Nephron (organoid): ENCODE data around the gene OPA1.

Source experiments
- H3K27ac Mint-ChIP-seq, 3 experiments: 2 replicates each; pipeline ENCODE4 v1.8.0; 2020; ENCODE audit warnings: mixed read lengths in 3 of 3, mild to moderate bottlenecking in 2 of 3, moderate library complexity in 1 of 3
- H3K27me3 Mint-ChIP-seq: 2 replicates; pipeline ENCODE4 v1.8.0; 2021; ENCODE audit warnings: low read depth, mild to moderate bottlenecking, moderate library complexity, mixed read lengths
- H3K36me3 Mint-ChIP-seq: 2 replicates; pipeline ENCODE4 v1.8.0; 2020; ENCODE audit warnings: low read depth, mixed read lengths
- H3K4me1 Mint-ChIP-seq: 2 replicates; pipeline ENCODE4 v1.8.0; 2020; ENCODE audit warnings: mixed read lengths
- H3K4me3 Mint-ChIP-seq, 3 experiments: 2 replicates each; pipeline ENCODE4 v1.8.0; 2020; ENCODE audit warnings: mild to moderate bottlenecking in 3 of 3, mixed read lengths in 3 of 3, moderate library complexity in 2 of 3
- H3K9me3 Mint-ChIP-seq: 2 replicates; pipeline ENCODE4 v1.8.0; 2020; ENCODE audit warnings: mixed read lengths
- TF ChIP-seq, protein P1 (sequence below), 3 experiments: fragments of 200-600 bp; sonication (generic); IDR thresholded peaks; one replicate each; pipeline ENCODE4 v1.5.0; 2021; ENCODE audit warnings: antibody characterized with exemption in 3 of 3; ENCODE audit not compliant: unreplicated experiment in 3 of 3

The OPA1 gene

GRCh38 chr3:193614430-193614829, 21.4 kb downstream of the OPA1 start:
- Mint-ChIP-seq H3K27ac (no peak overlapping the region), H3K27me3 (no peaks in the 10 kb centered on the region), H3K9me3 (peaks cover 17% of the 10 kb centered on the region), H3K36me3 (peaks cover 78% of the 10 kb centered on the region), H3K4me1 (no peaks in the 10 kb centered on the region), H3K4me3 (no peak overlapping the region)
- TF ChIP-seq, protein P1, sequence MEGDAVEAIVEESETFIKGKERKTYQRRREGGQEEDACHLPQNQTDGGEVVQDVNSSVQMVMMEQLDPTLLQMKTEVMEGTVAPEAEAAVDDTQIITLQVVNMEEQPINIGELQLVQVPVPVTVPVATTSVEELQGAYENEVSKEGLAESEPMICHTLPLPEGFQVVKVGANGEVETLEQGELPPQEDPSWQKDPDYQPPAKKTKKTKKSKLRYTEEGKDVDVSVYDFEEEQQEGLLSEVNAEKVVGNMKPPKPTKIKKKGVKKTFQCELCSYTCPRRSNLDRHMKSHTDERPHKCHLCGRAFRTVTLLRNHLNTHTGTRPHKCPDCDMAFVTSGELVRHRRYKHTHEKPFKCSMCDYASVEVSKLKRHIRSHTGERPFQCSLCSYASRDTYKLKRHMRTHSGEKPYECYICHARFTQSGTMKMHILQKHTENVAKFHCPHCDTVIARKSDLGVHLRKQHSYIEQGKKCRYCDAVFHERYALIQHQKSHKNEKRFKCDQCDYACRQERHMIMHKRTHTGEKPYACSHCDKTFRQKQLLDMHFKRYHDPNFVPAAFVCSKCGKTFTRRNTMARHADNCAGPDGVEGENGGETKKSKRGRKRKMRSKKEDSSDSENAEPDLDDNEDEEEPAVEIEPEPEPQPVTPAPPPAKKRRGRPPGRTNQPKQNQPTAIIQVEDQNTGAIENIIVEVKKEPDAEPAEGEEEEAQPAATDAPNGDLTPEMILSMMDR (IDR thresholded peaks at IDR 0.05; ENCODE audit: unreplicated experiment in 3 of 3) = no peak

DNA sequence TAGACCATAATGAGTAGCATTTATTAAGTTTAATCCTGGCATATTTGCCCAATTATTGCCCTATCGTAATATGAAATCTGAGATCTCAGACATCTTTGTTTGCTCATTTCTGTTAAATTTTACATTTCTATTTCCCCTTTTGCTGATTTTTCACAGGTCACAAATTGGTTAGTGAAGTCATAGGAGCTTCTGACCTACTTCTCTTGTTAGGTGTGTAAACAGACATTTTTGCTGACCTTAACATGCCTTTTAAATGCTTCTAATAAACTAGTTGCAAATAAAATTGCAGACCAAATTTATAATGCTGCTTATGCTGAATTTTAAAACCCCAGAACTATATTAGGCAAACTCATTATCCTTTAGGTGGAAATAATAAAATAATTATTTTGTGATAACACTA, 24.6 kb downstream of the OPA1 start:
- Mint-ChIP-seq H3K27me3 (no peaks in the 10 kb centered on the region), H3K4me3 (no peak overlapping the region), H3K36me3 (peaks cover 66% of the 10 kb centered on the region), H3K9me3 (peaks cover 3% of the 10 kb centered on the region), H3K4me1 (no peaks in the 10 kb centered on the region), H3K27ac (no peak overlapping the region)
- TF ChIP-seq, protein P1 (IDR thresholded peaks at IDR 0.05; ENCODE audit: unreplicated experiment in 3 of 3) = no peak

DNA sequence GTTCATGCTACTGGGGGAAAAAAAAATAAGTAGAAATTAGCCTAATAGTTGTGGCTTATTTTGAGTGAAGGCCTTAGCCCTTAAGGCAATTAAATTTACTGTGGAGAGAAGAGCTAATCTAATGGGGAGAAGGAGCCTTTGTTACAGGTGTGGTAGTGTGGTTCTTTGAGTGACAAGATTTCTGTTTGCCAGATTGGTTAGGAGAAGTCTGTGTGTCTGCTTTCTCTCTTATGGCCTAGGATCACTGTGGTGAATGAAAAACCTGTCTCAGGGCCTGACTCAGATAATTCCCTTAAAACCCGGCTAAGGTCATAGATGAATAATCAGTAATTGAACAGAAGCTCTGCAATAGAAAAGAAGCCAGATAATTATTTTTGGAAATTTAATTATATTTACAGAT, 27.0 kb downstream of the OPA1 start:
- no peaks in the 10 kb centered on the region for H3K27me3 Mint-ChIP-seq
- no peak overlapping the region for H3K4me3 Mint-ChIP-seq
- no peaks in the 10 kb centered on the region for H3K9me3 Mint-ChIP-seq
- no peaks in the 10 kb centered on the region for H3K4me1 Mint-ChIP-seq
- H3K27ac Mint-ChIP-seq = no peak overlapping the region
- peaks cover 58% of the 10 kb centered on the region for H3K36me3 Mint-ChIP-seq
- TF ChIP-seq, protein P1 (IDR thresholded peaks at IDR 0.05; ENCODE audit: unreplicated experiment in 3 of 3) = no peak

DNA sequence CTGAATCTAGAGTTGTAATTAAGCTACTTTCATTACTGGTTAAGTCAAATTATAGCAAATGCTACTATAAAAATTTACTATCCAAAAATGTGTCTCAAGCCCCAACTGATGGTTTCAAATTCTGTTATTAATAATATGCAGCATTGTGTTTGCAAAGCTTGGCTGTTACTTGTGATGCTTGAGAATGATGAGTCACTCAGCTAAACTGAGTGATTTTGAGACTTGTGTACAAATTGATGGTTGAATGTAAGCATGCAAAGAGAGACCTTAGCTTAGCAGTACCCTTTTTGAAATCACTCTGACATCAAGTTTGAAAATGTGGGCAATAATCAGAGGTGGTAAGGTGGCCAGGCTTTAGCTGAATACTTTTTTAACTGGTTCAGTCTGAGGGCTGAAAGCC, 27.6 kb downstream of the OPA1 start:
- Mint-ChIP-seq H3K4me3 (no peak overlapping the region), H3K36me3 (peaks cover 52% of the 10 kb centered on the region), H3K27me3 (no peaks in the 10 kb centered on the region), H3K4me1 (no peaks in the 10 kb centered on the region), H3K27ac (no peak overlapping the region), H3K9me3 (no peaks in the 10 kb centered on the region)
- TF ChIP-seq, protein P1 (IDR thresholded peaks at IDR 0.05; ENCODE audit: unreplicated experiment in 3 of 3) = no peak

DNA sequence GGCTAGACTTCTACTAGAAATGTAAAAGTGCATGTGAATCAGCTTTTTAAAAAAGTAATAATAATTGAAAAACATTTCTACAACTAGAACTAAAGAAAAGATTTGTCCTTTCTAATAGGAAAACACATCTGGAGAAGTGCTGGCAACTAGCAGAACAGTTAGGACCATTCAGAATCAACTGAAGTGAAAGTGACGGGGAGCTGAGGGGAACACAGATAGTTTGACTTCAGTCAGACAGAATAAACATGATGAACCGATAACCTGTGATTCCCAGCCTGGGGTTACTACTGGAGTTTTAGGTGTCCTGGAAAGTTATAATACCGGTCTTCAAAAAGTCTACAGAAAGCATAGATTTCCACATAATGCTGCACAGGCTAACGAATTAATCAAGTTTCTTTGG, 28.1 kb downstream of the OPA1 start:
- Mint-ChIP-seq H3K9me3 (no peaks in the 10 kb centered on the region), H3K27ac (no peak overlapping the region), H3K4me1 (no peaks in the 10 kb centered on the region), H3K4me3 (no peak overlapping the region), H3K27me3 (no peaks in the 10 kb centered on the region), H3K36me3 (peaks cover 52% of the 10 kb centered on the region)
- TF ChIP-seq, protein P1 (IDR thresholded peaks at IDR 0.05; ENCODE audit: unreplicated experiment in 3 of 3) = no peak

DNA sequence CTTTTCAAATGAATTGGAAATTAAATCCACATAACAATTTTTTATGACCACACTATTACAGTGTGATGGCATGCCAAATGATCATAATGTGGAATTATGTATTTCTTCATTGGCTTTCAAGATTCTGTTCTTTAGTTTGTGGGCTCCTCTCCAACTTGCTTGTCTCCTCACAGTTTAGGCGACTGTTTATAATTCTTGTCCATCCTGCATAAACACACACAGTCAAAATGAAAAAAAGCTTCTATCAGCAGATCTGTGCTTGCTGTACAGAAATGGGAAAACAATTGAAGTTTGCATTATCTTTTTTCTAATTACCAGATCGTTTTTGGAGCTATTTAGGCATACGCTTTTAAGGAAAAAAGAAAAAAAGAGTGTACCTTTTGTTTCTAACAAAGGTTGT, 37.0 kb downstream of the OPA1 start:
- no peaks in the 10 kb centered on the region for H3K4me1 Mint-ChIP-seq
- peaks cover 14% of the 10 kb centered on the region for H3K36me3 Mint-ChIP-seq
- H3K4me3 Mint-ChIP-seq = no peak overlapping the region
- H3K27me3 Mint-ChIP-seq = no peaks in the 10 kb centered on the region
- TF ChIP-seq, protein P1 (IDR thresholded peaks at IDR 0.05; ENCODE audit: unreplicated experiment in 3 of 3) = no peak
- no peaks in the 10 kb centered on the region for H3K9me3 Mint-ChIP-seq
- H3K27ac Mint-ChIP-seq = no peak overlapping the region
